ENCODE measurements around the gene PPP1R7.
"Not testable (repeated sequence)": the region's sequence is repeated elsewhere in the genome, so short reads cannot be mapped to it uniquely, and the experiment has no call there.

PPP1R7 gene

DNA sequence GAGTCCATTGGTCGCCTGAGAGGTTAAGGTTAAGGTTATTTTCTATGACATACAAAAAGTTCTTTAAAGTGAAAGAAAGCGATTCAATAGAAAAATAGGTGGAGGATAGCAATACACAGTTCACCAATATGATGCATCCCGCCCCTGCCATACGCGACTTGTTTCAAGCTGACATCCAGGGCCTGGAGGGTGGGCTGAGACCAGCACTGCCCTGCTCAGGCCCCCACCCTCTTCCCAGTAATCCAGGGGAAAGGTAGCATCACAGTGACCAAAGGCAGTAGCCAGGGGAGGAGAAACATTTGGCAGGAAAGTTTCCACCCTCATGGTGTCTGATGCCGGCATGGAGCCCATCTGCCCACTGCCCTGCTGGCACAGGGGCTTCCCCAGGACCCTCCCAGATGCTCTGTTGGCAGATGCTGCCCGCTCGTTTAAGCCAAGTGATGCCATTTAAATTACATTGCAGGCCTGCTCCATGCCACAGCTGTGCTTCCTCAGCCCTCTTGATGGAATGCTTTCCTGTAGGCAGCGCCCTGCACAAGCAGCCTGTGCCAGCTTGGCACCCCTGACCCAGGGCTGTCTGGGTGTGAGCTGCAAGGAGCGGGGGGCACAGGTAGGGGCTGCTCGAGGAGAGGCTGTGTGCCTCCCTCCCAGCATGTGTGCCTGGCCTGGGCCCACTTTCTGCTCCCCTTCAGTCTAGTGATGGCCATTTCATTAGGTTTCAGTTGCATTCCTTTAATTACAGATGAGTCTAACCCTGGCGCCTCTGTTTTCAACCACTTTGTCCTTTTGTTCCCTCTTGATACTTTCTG, 27.5 kb downstream of the PPP1R7 start:
- DNase-seq = no peak

GRCh38 chr2:241178961-241179360, 28.7 kb downstream of the PPP1R7 start:
- no peak for DNase-seq

GRCh38 chr2:241179899-241180298, 29.6 kb downstream of the PPP1R7 start:
- no peak for DNase-seq

GRCh38 chr2:241180495-241180894, 30.2 kb downstream of the PPP1R7 start:
- no peak for DNase-seq

- DNase-seq = no peak
Measured at GRCh38 chr2:241182126-241182525, 31.9 kb downstream of the PPP1R7 start.

GRCh38 chr2:241182531-241183133, 32.4 kb downstream of the PPP1R7 start:
- no peak for DNase-seq

DNA sequence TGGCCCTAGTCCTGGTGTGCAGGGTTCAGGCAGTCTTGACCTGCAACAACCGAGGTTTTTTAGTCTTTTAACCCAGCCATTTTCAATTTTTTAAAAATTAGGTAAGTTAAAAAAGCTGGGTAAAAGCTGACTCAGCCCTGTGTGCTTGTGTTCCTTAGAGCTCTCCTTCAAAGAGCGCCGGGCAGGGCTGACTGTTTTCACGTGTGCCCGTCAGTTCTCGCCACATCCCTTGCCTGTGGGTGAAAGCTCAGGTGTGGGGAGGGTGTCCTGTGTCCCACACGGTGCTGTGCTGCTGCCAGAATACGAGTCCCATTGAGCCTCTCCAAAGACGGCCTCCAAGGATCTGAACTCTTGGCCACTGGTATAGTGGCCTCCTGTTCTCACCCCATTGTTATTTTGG, 33.0 kb downstream of the PPP1R7 start:
- no peak for DNase-seq

GRCh38 chr2:241184901-241185300, 34.6 kb downstream of the PPP1R7 start:
- DNase-seq = no peak

DNA sequence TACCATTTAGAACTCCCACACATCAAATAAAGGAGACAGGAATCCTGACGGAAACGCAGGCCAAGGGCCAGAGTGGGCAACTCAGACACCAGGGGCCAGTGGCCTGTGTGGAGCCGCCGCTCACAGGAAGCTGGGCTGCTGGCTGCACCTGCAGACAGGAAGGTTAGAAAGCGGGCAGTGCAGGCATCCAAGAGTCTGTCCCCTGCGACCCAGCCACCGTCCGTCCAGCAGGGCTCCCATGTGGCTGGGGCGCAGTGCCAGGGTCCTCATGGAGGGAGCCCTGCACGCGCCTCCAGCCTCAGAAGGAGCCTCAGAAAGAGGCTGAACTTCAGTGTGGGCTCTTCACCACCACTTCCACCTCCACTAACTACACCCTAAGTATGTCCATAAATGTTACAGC, 35.7 kb downstream of the PPP1R7 start:
- no peak for DNase-seq

DNA sequence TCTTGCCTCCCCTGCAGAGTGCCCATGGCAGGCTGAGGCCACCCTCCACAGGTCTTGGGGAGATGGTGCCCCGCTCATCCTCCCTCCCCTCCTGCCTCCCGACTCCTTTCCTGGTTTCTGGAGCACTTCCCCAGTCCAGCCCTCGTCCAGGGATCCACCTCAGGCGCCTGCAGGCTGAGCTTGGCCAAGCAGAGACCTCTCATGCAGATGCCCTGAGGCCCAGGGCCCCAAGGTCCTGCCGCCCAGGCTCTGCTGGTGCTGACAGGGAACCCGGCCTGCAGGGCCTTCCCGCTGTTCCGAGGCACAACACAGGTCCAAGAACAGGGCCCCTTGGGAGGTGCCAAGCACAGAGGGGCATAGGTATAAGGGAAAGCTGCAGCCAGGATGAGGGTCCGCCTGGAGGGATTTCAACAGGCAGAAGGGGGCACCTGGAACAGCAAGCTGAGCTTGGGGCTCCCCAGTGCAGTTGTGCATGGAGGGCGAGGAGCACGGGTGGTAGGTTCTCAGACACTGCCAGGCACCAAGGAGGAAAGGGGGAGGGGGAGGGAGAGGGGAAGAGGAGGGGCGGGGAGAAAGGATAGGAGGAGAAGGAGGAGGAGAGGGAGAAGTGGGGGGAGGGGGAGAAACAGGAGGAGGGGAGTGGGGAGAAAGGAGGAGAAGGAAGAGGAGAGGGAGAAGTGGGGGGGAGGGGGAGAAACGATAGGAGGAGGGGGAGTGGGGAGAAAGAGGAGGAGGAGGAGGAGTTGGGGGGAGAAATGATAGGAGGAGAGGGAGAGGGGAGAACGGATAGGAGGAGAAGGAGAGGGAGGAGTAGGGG, 37.0 kb downstream of the PPP1R7 start:
- DNase-seq = no peak

DNA sequence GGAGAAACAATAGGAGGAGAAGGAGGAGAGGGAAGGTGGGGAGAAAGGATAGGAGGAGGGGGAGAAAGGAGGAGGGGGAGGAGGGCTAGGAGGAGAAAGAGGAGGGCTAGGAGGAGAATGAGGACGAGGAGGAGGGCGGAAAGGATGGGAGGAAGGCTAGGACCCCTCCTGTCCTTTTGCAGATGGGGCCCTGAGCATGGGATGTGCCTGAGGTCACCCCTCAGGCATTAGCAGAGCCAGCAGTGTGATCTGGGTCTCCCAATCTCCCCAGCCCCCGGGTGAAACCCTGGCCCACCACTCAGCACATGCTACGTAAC, 37.6 kb downstream of the PPP1R7 start:
- no peak for DNase-seq

- no peak for DNase-seq
Measured at GRCh38 chr2:241188361-241189092, 38.3 kb downstream of the PPP1R7 start, which contains the start of gene ANO7. TSS of gene ANO7 (plus strand) at chr2:241188677. CDS start at chr2:241190064, 1,387 bp downstream.

DNA sequence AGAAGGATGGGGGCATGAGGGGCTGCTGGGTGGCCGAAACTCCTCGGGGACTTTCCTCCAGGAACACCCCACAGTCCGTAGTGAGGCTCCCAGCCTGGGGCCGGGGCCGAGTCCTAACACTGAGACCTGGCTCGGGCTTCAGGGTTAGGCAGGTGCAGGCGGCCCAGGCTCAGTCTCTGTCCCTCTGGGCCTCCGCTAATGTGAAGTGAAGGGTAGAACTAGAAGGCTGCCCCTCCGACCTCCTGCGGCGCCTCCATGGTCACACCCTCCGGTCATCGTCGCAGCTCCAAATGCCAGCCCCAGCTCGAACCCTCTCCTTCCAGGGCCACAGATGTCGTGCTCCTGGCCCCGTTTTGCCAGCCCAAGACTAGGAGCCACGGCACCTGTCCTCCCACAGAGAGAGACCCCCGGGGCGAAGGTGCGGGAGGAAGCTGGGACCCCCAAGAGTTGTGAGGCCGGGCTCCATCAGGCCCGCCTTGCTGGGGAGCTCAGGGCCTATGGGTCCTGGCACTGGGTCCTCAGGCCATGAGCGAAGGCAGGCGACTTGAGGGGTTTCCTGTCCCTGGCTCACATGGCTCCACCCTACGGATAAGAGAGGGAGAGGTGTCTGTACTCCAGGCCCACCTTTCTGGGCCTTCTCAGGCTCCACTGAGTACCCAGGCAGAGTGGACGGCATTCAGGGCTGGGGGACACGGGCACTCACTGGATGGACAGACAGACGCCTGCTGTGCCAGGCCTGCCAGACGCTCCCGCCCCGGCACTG, 39.0 kb downstream of the PPP1R7 start:
- DNase-seq = no peak

DNA sequence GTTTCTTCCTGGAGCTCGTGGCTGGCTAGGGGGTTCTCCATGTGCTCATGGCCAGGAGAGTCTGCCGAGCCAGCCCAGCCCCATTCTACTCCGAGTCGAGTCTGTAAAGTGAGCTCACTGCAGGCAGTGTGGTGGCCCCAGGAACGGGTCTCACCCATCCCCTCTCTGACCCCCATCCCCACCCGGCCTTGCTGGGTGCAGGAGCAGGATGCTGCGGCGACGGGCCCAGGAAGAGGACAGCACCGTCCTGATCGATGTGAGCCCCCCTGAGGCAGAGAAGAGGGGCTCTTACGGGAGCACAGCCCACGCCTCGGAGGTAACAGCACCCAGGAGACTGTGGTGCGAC, 39.6 kb downstream of the PPP1R7 start:
- DNase-seq = no peak

GRCh38 chr2:241190291-241190981, 40.2 kb downstream of the PPP1R7 start:
- no peak for DNase-seq

GRCh38 chr2:241191081-241191480, 40.8 kb downstream of the PPP1R7 start:
- DNase-seq = no peak

- no peak for DNase-seq
Measured at GRCh38 chr2:241193271-241193670, 43.0 kb downstream of the PPP1R7 start.

- DNase-seq = no peak
Measured at GRCh38 chr2:241194811-241195210, 44.5 kb downstream of the PPP1R7 start.

DNA sequence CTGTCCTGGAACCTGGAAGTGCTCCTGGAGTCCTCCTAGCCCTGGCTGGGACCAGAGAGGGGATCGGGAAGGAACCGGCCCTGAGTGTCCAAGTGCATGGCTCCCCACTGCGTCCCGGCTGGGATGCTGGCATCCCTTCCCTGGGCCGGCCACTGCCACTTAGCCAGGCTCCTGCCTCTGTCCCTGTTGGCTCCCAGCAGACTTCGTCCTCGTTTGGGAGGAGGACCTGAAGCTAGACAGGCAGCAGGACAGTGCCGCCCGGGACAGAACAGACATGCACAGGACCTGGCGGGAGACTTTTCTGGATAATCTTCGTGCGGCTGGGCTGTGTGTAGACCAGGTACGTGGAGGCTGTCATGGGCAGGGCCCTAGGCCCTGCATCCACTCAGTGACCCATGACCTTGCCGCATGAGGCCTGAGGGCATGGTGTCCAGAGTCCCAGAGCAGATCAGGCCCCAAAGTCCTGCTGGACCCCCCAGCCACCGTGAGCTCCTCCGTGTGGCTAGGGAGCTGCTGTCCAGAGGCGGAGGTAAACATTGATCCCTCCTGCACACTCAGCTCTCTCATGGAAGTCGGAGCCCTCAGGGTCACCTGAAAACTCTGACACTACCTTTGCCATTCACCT, 45.4 kb downstream of the PPP1R7 start:
- no peak for DNase-seq

DNA sequence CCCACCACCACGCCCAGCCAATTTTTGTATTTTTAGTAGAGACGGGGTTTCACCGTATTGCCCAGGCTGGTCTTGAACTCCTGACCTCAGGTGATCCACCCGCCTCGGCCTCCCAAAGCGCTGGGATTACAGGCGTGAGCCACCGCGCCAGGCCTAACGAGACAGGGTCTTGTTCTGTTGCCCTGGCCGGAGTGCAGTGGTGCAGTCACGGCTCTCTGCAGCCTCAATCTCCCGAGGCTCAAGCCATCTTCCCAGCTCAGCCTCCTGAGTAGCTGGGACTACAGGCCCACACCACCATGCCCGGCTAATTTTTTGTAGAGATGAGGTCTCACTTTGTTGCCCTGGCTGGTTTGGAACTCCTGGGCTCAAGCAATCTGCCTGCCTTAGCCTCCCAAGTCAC, 47.0 kb downstream of the PPP1R7 start:
- not testable (repeated sequence) for DNase-seq

- no peak for DNase-seq
Measured at GRCh38 chr2:241197947-241198346, 47.7 kb downstream of the PPP1R7 start.
